H1 (cell line): Measurements from ENCODE around the gene RANGRF. TPM values are rescaled to one million over a fixed set of nuclear protein-coding genes. Genes with fewer than 3 reads are reported as not detected.

Experiments used
- polyA plus RNA-seq, 7 experiments: library from polyadenylated mRNA; depleted of rRNA in 3 of 7; stranded (reverse) in 5 of 7; unstranded in 2 of 7; fragments of >200 nt in 5 of 7; fragments of 200-250 nt in 2 of 7; gene quantifications; 1 replicate in 5 of 7; 2 replicates in 1 of 7; 4 replicates in 1 of 7; pipeline versions ENCODE4 v1.2.1 to v1.2.3, GENCODE V29; 2011 to 2013; ENCODE audit warnings: missing spikeins in 2 of 7, mixed read lengths in 2 of 7
- total RNA-seq: library from RNA; stranded (reverse); fragmentation: NEBNext Ultra II Directional; extraction: Animal tissue kit (Norgen Biotek cat#: 25700); gene quantifications from 2 replicates; pipeline ENCODE4 v1.2.1, GENCODE V29; 2021
- TF ChIP-seq, protein P1 (sequence below): IDR thresholded peaks from 2 replicates; pipeline ENCODE4 v1.6.1; 2011; ENCODE audit warnings: low read length, improper control_type of control experiment

RANGRF gene
- total and polyA plus RNA-seq, 2 of the 8 experiments (the other 6 are each of a cell fraction or from before 2014, with no cell fraction given): 36.9 to 49.6 TPM

DNA sequence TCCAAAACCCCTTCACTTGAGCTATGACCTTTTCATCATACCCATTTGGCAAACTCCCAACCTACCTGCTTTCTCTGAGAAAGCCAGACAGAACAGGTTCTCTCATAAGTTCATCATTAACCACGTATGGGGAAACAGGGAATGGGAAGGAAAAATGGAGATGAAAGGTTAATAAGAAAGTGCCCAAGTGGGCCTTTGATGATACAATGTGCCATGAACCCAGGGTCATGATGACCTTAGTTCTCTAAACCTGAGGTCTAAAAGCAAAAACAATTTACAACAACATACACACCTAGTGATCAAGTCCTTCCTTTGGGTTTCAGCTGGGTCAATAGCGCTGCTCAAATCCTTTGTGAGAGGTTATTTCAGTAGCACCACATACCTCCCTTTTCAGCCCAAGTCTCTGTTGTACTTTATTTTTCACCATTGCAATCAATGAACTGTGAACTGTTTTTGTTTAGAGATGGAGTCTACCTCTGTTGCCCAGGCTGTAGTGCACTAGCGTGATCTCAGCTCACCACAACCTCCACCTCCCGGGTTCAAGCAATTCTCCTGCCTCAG is 14.5 kb upstream of the RANGRF start (continued):
- TF ChIP-seq, protein P1, sequence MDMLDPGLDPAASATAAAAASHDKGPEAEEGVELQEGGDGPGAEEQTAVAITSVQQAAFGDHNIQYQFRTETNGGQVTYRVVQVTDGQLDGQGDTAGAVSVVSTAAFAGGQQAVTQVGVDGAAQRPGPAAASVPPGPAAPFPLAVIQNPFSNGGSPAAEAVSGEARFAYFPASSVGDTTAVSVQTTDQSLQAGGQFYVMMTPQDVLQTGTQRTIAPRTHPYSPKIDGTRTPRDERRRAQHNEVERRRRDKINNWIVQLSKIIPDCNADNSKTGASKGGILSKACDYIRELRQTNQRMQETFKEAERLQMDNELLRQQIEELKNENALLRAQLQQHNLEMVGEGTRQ: no peak
